ENCODE measurements around the gene MAP1A. TPM values are rescaled to one million over a fixed set of nuclear protein-coding genes. Genes with fewer than 3 reads are reported as not detected.

MAP1A gene
- total and polyA plus RNA-seq, 4 experiments from 2014 or later = 0.10 to 1.8 (median 0.34) TPM

- no peak for DNase-seq
- H3K36me3 Mint-ChIP-seq = peaks cover 0 to 16% of the 10 kb centered on the region in 2 donors
- CTCF ChIA-PET (ENCODE audit: partially characterized antibody) = interaction anchor here (1.6 to 4.1 kb wide), 2 partner anchors 10 to 13 kb away, joined by 4 to 21 read pairs; no protein-coding TSS in a partner anchor
- Histone ChIP-seq H3K9me3 (ENCODE audit: control insufficient read depth in 1 of 2, low read length in 2 of 2) (no peaks in the 10 kb centered on the region), H3K27ac (ENCODE audit: low read depth, low read length) (no peak overlapping the region), H3K4me1 (ENCODE audit: insufficient read depth, low read length) (peaks cover 6% of the 10 kb centered on the region), H3K27me3 (ENCODE audit: insufficient read depth, low read length) (no peaks in the 10 kb centered on the region), H3K36me3 (ENCODE audit: insufficient read depth, low read length) (no peaks in the 10 kb centered on the region), H3K4me3 (ENCODE audit: low read length in 2 of 2) (no peak overlapping the region)
- H3K4me3 Mint-ChIP-seq = no peak overlapping the region
- intact Hi-C loops (cut with micrococcal nuclease) = no loop called here
- H3K27ac Mint-ChIP-seq = no peak overlapping the region
- POLR2A ChIA-PET (ENCODE audit: partially characterized antibody) = interaction anchor here (1.2 kb wide), 1 partner anchor 31 kb away, joined by 4 read pairs; the partner anchor contains the start of gene TP53BP1
- H3K27me3 Mint-ChIP-seq = peaks cover 1 to 8% of the 10 kb centered on the region in 2 donors
- H3K4me1 Mint-ChIP-seq = peaks cover 7 to 17% (median 13%) of the 10 kb centered on the region in 4 donors
- H3K9me3 Mint-ChIP-seq = peaks cover 0 to 2% (median 0%) of the 10 kb centered on the region in 8 donors
These were observed 6.2 kb downstream of the MAP1A start for GRCh38 chr15:43523646-43524045.

- Histone ChIP-seq H3K4me3 (ENCODE audit: low read length in 2 of 2) (no peak overlapping the region), H3K27me3 (ENCODE audit: insufficient read depth, low read length) (no peaks in the 10 kb centered on the region), H3K4me1 (ENCODE audit: insufficient read depth, low read length) (peaks cover 6% of the 10 kb centered on the region), H3K9me3 (ENCODE audit: control insufficient read depth in 1 of 2, low read length in 2 of 2) (no peaks in the 10 kb centered on the region), H3K27ac (ENCODE audit: low read depth, low read length) (no peak overlapping the region), H3K36me3 (ENCODE audit: insufficient read depth, low read length) (no peaks in the 10 kb centered on the region)
- Mint-ChIP-seq H3K4me3 (no peak overlapping the region), H3K27ac (peak overlapping the region in 4 of 7 donors; percentile 26 to 87 (median 48)), H3K36me3 (peaks cover 0 to 16% of the 10 kb centered on the region in 2 donors), H3K4me1 (peaks cover 7 to 17% (median 13%) of the 10 kb centered on the region in 4 donors), H3K9me3 (peaks cover 0 to 2% (median 0%) of the 10 kb centered on the region in 8 donors), H3K27me3 (peaks cover 0 to 4% of the 10 kb centered on the region in 2 donors)
- POLR2A ChIA-PET (ENCODE audit: partially characterized antibody) = interaction anchor here (0.7 kb wide), 1 partner anchor 13 kb away, joined by 4 read pairs; no protein-coding TSS in a partner anchor
- intact Hi-C loops (cut with micrococcal nuclease) = no loop called here
- CTCF ChIA-PET (ENCODE audit: partially characterized antibody) = interaction anchor here (4.1 kb wide), 1 partner anchor 11 kb away, joined by 21 read pairs; no protein-coding TSS in a partner anchor
- no peak for DNase-seq
These were observed 6.9 kb downstream of the MAP1A start for GRCh38 chr15:43524254-43524845.

- Histone ChIP-seq H3K27ac (ENCODE audit: low read depth, low read length) (no peak overlapping the region), H3K4me1 (ENCODE audit: insufficient read depth, low read length) (peaks cover 6% of the 10 kb centered on the region), H3K36me3 (ENCODE audit: insufficient read depth, low read length) (no peaks in the 10 kb centered on the region), H3K9me3 (ENCODE audit: control insufficient read depth in 1 of 2, low read length in 2 of 2) (no peaks in the 10 kb centered on the region), H3K27me3 (ENCODE audit: insufficient read depth, low read length) (no peaks in the 10 kb centered on the region), H3K4me3 (ENCODE audit: low read length in 2 of 2) (no peak overlapping the region)
- DNase-seq = no peak
- Mint-ChIP-seq H3K9me3 (peaks cover 0 to 2% (median 0%) of the 10 kb centered on the region in 8 donors), H3K27ac (peak overlapping the region in 4 of 7 donors; percentile 48 to 87 (median 70)), H3K27me3 (no peaks in the 10 kb centered on the region), H3K4me3 (peak overlapping the region in 1 of 8 donors; percentile 26), H3K36me3 (peaks cover 0 to 16% of the 10 kb centered on the region in 2 donors), H3K4me1 (peaks cover 7 to 17% (median 13%) of the 10 kb centered on the region in 4 donors)
- intact Hi-C loops (cut with micrococcal nuclease) = no loop called here
- CTCF ChIA-PET (ENCODE audit: partially characterized antibody) = interaction anchor here (4.1 kb wide), 1 partner anchor 12 kb away, joined by 21 read pairs; no protein-coding TSS in a partner anchor
- POLR2A ChIA-PET (ENCODE audit: partially characterized antibody) = interaction anchor here (0.7 kb wide), 1 partner anchor 14 kb away, joined by 4 read pairs; no protein-coding TSS in a partner anchor
These were observed 7.7 kb downstream of the MAP1A start for GRCh38 chr15:43525131-43525530.

- no peaks in the 10 kb centered on the region for H3K27me3 ChIP-seq (ENCODE audit: insufficient read depth, low read length)
- Mint-ChIP-seq H3K4me1 (peaks cover 7 to 17% (median 13%) of the 10 kb centered on the region in 4 donors), H3K27ac (peak overlapping the region in 2 of 7 donors; percentile 81 to 83), H3K4me3 (no peak overlapping the region), H3K9me3 (peaks cover 0 to 2% (median 0%) of the 10 kb centered on the region in 8 donors), H3K27me3 (no peaks in the 10 kb centered on the region), H3K36me3 (peaks cover 0 to 10% of the 10 kb centered on the region in 2 donors)
- intact Hi-C loops (cut with micrococcal nuclease) = no loop called here
- ChIA-PET POLR2A (ENCODE audit: partially characterized antibody) (interaction anchor here (1.1 kb wide), 1 partner anchor 12 kb away, joined by 3 read pairs; no protein-coding TSS in a partner anchor), CTCF (ENCODE audit: partially characterized antibody) (no interaction called here)
- no peaks in the 10 kb centered on the region for H3K36me3 ChIP-seq (ENCODE audit: insufficient read depth, low read length)
- no peak for DNase-seq
- peaks cover 6% of the 10 kb centered on the region for H3K4me1 ChIP-seq (ENCODE audit: insufficient read depth, low read length)
- H3K4me3 ChIP-seq (ENCODE audit: low read length in 2 of 2) = no peak overlapping the region
- no peak overlapping the region for H3K27ac ChIP-seq (ENCODE audit: low read depth, low read length)
- no peaks in the 10 kb centered on the region for H3K9me3 ChIP-seq (ENCODE audit: control insufficient read depth in 1 of 2, low read length in 2 of 2)
These were observed 9.0 kb downstream of the MAP1A start for GRCh38 chr15:43526261-43526930.

GRCh38 chr15:43527016-43527801 is 9.8 kb downstream of the MAP1A start:
- H3K36me3 Mint-ChIP-seq = peaks cover 0 to 5% of the 10 kb centered on the region in 2 donors
- H3K27me3 Mint-ChIP-seq = no peaks in the 10 kb centered on the region
- no peak overlapping the region for H3K4me3 ChIP-seq (ENCODE audit: low read length in 2 of 2)
- CTCF ChIA-PET (ENCODE audit: partially characterized antibody) = interaction anchor here (1.5 kb wide), 1 partner anchor 13 kb away, joined by 8 read pairs; no protein-coding TSS in a partner anchor
- DNase-seq = no peak
- H3K27ac ChIP-seq (ENCODE audit: low read depth, low read length) = no peak overlapping the region
- H3K4me1 Mint-ChIP-seq = peaks cover 7 to 17% (median 13%) of the 10 kb centered on the region in 4 donors
- H3K27me3 ChIP-seq (ENCODE audit: insufficient read depth, low read length) = no peaks in the 10 kb centered on the region
- no peaks in the 10 kb centered on the region for H3K9me3 ChIP-seq (ENCODE audit: control insufficient read depth in 1 of 2, low read length in 2 of 2)
- peaks cover 6% of the 10 kb centered on the region for H3K4me1 ChIP-seq (ENCODE audit: insufficient read depth, low read length)
- intact Hi-C loops (cut with micrococcal nuclease) = no loop called here
- peaks cover 0 to 2% (median 0%) of the 10 kb centered on the region in 8 donors for H3K9me3 Mint-ChIP-seq
- H3K36me3 ChIP-seq (ENCODE audit: insufficient read depth, low read length) = no peaks in the 10 kb centered on the region
- H3K27ac Mint-ChIP-seq = no peak overlapping the region
- POLR2A ChIA-PET (ENCODE audit: partially characterized antibody) = no interaction called here
- H3K4me3 Mint-ChIP-seq = no peak overlapping the region

DNA sequence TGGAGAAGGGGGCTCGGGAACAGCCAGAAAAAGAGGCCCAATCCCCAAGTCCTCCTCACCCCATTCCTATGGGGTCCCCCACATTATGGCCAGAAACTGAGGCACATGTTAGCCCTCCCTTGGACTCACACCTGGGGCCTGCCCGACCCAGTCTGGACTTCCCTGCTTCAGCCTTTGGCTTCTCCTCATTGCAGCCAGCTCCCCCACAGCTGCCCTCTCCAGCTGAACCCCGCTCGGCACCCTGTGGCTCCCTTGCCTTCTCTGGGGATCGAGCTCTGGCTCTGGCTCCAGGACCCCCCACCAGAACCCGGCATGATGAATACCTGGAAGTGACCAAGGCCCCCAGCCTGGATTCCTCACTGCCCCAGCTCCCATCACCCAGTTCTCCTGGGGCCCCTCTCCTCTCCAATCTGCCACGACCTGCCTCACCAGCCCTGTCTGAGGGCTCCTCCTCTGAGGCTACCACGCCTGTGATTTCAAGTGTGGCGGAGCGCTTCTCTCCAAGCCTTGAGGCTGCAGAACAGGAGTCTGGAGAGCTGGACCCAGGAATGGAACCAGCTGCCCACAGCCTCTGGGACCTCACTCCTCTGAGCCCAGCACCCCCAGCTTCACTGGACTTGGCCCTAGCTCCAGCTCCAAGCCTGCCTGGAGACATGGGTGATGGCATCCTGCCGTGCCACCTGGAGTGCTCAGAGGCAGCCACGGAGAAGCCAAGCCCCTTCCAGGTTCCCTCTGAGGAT is 10.6 kb downstream of the MAP1A start:
- Mint-ChIP-seq H3K27ac (no peak overlapping the region), H3K27me3 (no peaks in the 10 kb centered on the region), H3K36me3 (peaks cover 0 to 5% of the 10 kb centered on the region in 2 donors), H3K4me3 (no peak overlapping the region), H3K9me3 (peaks cover 0 to 2% (median 0%) of the 10 kb centered on the region in 8 donors), H3K4me1 (peaks cover 7 to 17% (median 13%) of the 10 kb centered on the region in 4 donors)
- H3K36me3 ChIP-seq (ENCODE audit: insufficient read depth, low read length) = no peaks in the 10 kb centered on the region
- H3K4me1 ChIP-seq (ENCODE audit: insufficient read depth, low read length) = peaks cover 6% of the 10 kb centered on the region
- H3K4me3 ChIP-seq (ENCODE audit: low read length in 2 of 2) = no peak overlapping the region
- H3K27ac ChIP-seq (ENCODE audit: low read depth, low read length) = no peak overlapping the region
- H3K27me3 ChIP-seq (ENCODE audit: insufficient read depth, low read length) = no peaks in the 10 kb centered on the region
- POLR2A ChIA-PET (ENCODE audit: partially characterized antibody) = no interaction called here
- intact Hi-C loops (cut with micrococcal nuclease) = no loop called here
- H3K9me3 ChIP-seq (ENCODE audit: control insufficient read depth in 1 of 2, low read length in 2 of 2) = no peaks in the 10 kb centered on the region
- DNase-seq = no peak
- CTCF ChIA-PET (ENCODE audit: partially characterized antibody) = interaction anchor here (1.5 kb wide), 1 partner anchor 14 kb away, joined by 8 read pairs; no protein-coding TSS in a partner anchor
